Hypothalamus (tissue), 51 donors: ENCODE data around the gene PIAS3.

Source experiments
- DNase-seq, 51 donors: peaks; one replicate each; lab custom pipeline; 2025; lab: John Stamatoyannopoulos, UW

The PIAS3 gene

GRCh38 chr1:145858901-145859490, at the start of gene PIAS3:
Gene PIAS3 (minus strand): TSS chr1:145859081. CDS start chr1:145858990, 91 bp downstream.
- peak; percentile 59 to 95 (median 88) for DNase-seq

- no peak for DNase-seq
Measured at GRCh38 chr1:145908653-145909052, 49.8 kb upstream of the PIAS3 start.

- no peak for DNase-seq
Measured at GRCh38 chr1:145906954-145907753, 48.3 kb upstream of the PIAS3 start.

GRCh38 chr1:145901312-145902021, 42.6 kb upstream of the PIAS3 start:
- DNase-seq = no peak

GRCh38 chr1:145898756-145899155, 39.9 kb upstream of the PIAS3 start:
- DNase-seq = no peak

- no peak for DNase-seq
Measured at GRCh38 chr1:145897969-145898368, 39.1 kb upstream of the PIAS3 start.

GRCh38 chr1:145895471-145895870, 36.6 kb upstream of the PIAS3 start:
- DNase-seq = no peak

- DNase-seq = no peak
Measured at GRCh38 chr1:145893306-145894055, 34.6 kb upstream of the PIAS3 start.

- peak in 3 of 51 donors; percentile 9 to 31 (median 30) for DNase-seq
Measured at GRCh38 chr1:145892486-145893087, 33.7 kb upstream of the PIAS3 start.

GRCh38 chr1:145891587-145892485, 33.0 kb upstream of the PIAS3 start:
- peak; percentile 23 to 92 (median 81) for DNase-seq

- DNase-seq = no peak
Measured at GRCh38 chr1:145891143-145891542, 32.3 kb upstream of the PIAS3 start.

GRCh38 chr1:145889722-145890121, 30.8 kb upstream of the PIAS3 start:
- no peak for DNase-seq

GRCh38 chr1:145887631-145888030, 28.8 kb upstream of the PIAS3 start:
- no peak for DNase-seq

- no peak for DNase-seq
Measured at GRCh38 chr1:145886816-145887215, 27.9 kb upstream of the PIAS3 start.

- DNase-seq = peak in 1 of 51 donors; percentile 36
Measured at GRCh38 chr1:145886390-145886789, 27.5 kb upstream of the PIAS3 start.

- DNase-seq = peak in 50 of 51 donors; percentile 33 to 91 (median 72)
Measured at GRCh38 chr1:145885738-145886287, 26.9 kb upstream of the PIAS3 start, which contains the start of gene ANKRD35. Gene ANKRD35 (minus strand): TSS chr1:145885866. CDS start chr1:145885758, 108 bp downstream.

- DNase-seq = no peak
Measured at GRCh38 chr1:145884675-145885074, 25.8 kb upstream of the PIAS3 start.

GRCh38 chr1:145879775-145880174, 20.9 kb upstream of the PIAS3 start:
- peak in 1 of 51 donors; percentile 40 for DNase-seq

GRCh38 chr1:145878724-145879123, 19.8 kb upstream of the PIAS3 start:
- no peak for DNase-seq
